CD4-positive, CD25-positive, alpha-beta regulatory T cell (primary cell): ENCODE measurements around the gene GEMIN4. TPM values are rescaled to one million over a fixed set of nuclear protein-coding genes. Genes with fewer than 3 reads are reported as not detected.
"Not testable (repeated sequence)": the region's sequence is repeated elsewhere in the genome, so short reads cannot be mapped to it uniquely, and the experiment has no call there.

Source experiments
- ATAC-seq, 2 donors: fragments of 150-1000 bp; cut with Tn5 transposase; one replicate each; pipeline ENCODE4 v1.10.0; 2021; ENCODE audit warnings: low read depth in 2 of 2, moderate number of reproducible peaks in 2 of 2, moderate library complexity in 1 of 2
- DNase-seq, 3 donors: peaks; one replicate each; pipeline versions ENCODE4 v3.0.0 to v3.0.0-alpha.2; 2012 to 2022; ENCODE audit warnings: mixed read lengths in 1 of 3
- H3K27ac ChIP-seq: one replicate; pipeline ENCODE4 v1.7.0; 2013; ENCODE audit warnings: mild to moderate bottlenecking, low read length; ENCODE audit not compliant: insufficient read depth, poor library complexity, severe bottlenecking
- H3K27me3 ChIP-seq: one replicate; pipeline ENCODE4 v1.7.0; 2013; ENCODE audit warnings: low read length; ENCODE audit not compliant: control insufficient read depth, insufficient read depth
- H3K36me3 ChIP-seq: one replicate; pipeline ENCODE4 v1.7.0; 2013; ENCODE audit warnings: mild to moderate bottlenecking, low read length, moderate library complexity; ENCODE audit not compliant: control insufficient read depth, insufficient read depth
- H3K4me1 ChIP-seq: 2 replicates; pipeline ENCODE4 v1.7.0; 2013; ENCODE audit warnings: mild to moderate bottlenecking, low read length; ENCODE audit not compliant: insufficient read depth, control insufficient read depth, poor library complexity, severe bottlenecking
- H3K4me3 ChIP-seq: one replicate; pipeline ENCODE4 v1.7.0; 2013; ENCODE audit warnings: low read depth, mild to moderate bottlenecking, low read length, moderate library complexity
- H3K9me3 ChIP-seq, 2 experiments: 1 replicate in 1 of 2; 2 replicates in 1 of 2; pipeline ENCODE4 v1.7.0; 2013; ENCODE audit warnings: low read length in 2 of 2, mild to moderate bottlenecking in 1 of 2, moderate library complexity in 1 of 2; ENCODE audit not compliant: control insufficient read depth in 2 of 2
- H3K27ac Mint-ChIP-seq, 3 donors: one replicate each; pipeline ENCODE4 v1.8.0; 2020 to 2022; ENCODE audit warnings: mild to moderate bottlenecking in 3 of 3, mixed read lengths in 3 of 3, moderate library complexity in 2 of 3
- H3K27me3 Mint-ChIP-seq: one replicate; pipeline ENCODE4 v1.8.0; 2022; ENCODE audit warnings: mild to moderate bottlenecking, mixed read lengths
- H3K36me3 Mint-ChIP-seq: one replicate; pipeline ENCODE4 v1.8.0; 2020; ENCODE audit warnings: mixed read lengths
- H3K4me1 Mint-ChIP-seq, 4 donors: one replicate each; pipeline ENCODE4 v1.8.0; 2020 to 2022; ENCODE audit warnings: mixed read lengths in 4 of 4, mild to moderate bottlenecking in 1 of 4
- H3K4me3 Mint-ChIP-seq, 4 donors: one replicate each; pipeline ENCODE4 v1.8.0; 2020 to 2022; ENCODE audit warnings: mild to moderate bottlenecking in 4 of 4, mixed read lengths in 4 of 4, moderate library complexity in 3 of 4
- H3K9me3 Mint-ChIP-seq, 7 donors: one replicate each; pipeline ENCODE4 v1.8.0; 2020 to 2022; ENCODE audit warnings: mixed read lengths in 7 of 7, mild to moderate bottlenecking in 3 of 7, moderate library complexity in 2 of 7
- polyA plus RNA-seq, 4 donors: library from polyadenylated mRNA; unstranded; fragments of 300-500 nt; fragmentation: Illumina TruSeq; gene quantifications; one replicate each; pipeline ENCODE4 v1.2.3, GENCODE V29; 2021
- total RNA-seq: library from RNA; stranded (reverse); gene quantifications from one replicate; pipeline ENCODE4 v1.2.3, GENCODE V29; 2022

Gene GEMIN4
- total and polyA plus RNA-seq, 5 donors from 2014 or later: 9.2 to 34.7 (median 15.9) TPM

- no peak overlapping the region for H3K4me3 ChIP-seq
- peaks cover 2% of the 10 kb centered on the region for H3K4me1 ChIP-seq
- H3K9me3 ChIP-seq: no peaks in the 10 kb centered on the region
- no peak overlapping the region for H3K27ac ChIP-seq
- Mint-ChIP-seq H3K4me3 (no peak overlapping the region), H3K4me1 (peaks cover 0 to 7% (median 1%) of the 10 kb centered on the region in 4 donors), H3K36me3 (peaks cover 41% of the 10 kb centered on the region), H3K9me3 (no peaks in the 10 kb centered on the region), H3K27me3 (no peaks in the 10 kb centered on the region), H3K27ac (no peak overlapping the region)
- ATAC-seq: no peak
- no peaks in the 10 kb centered on the region for H3K27me3 ChIP-seq
- H3K36me3 ChIP-seq: peaks cover 64% of the 10 kb centered on the region
- no peak for DNase-seq
Measured at GRCh38 chr17:789160-789840, 37.2 kb upstream of the GEMIN4 start.

- H3K4me1 ChIP-seq: peaks cover 2% of the 10 kb centered on the region
- ATAC-seq: no peak
- Mint-ChIP-seq H3K9me3 (no peaks in the 10 kb centered on the region), H3K4me1 (peaks cover 5 to 12% (median 6%) of the 10 kb centered on the region in 4 donors), H3K27ac (no peak overlapping the region), H3K27me3 (no peaks in the 10 kb centered on the region), H3K4me3 (no peak overlapping the region), H3K36me3 (peaks cover 38% of the 10 kb centered on the region)
- DNase-seq: no peak
- no peaks in the 10 kb centered on the region for H3K9me3 ChIP-seq
- no peak overlapping the region for H3K4me3 ChIP-seq
- no peaks in the 10 kb centered on the region for H3K27me3 ChIP-seq
- H3K36me3 ChIP-seq: peaks cover 64% of the 10 kb centered on the region
- no peak overlapping the region for H3K27ac ChIP-seq
Measured at GRCh38 chr17:788551-788950, 36.5 kb upstream of the GEMIN4 start.

GRCh38 chr17:787641-788221, 35.7 kb upstream of the GEMIN4 start:
- Mint-ChIP-seq H3K4me3 (no peak overlapping the region), H3K36me3 (peaks cover 37% of the 10 kb centered on the region), H3K27me3 (no peaks in the 10 kb centered on the region), H3K4me1 (peaks cover 5 to 21% (median 7%) of the 10 kb centered on the region in 4 donors), H3K27ac (no peak overlapping the region), H3K9me3 (no peaks in the 10 kb centered on the region)
- peaks cover 63% of the 10 kb centered on the region for H3K36me3 ChIP-seq
- H3K9me3 ChIP-seq: no peaks in the 10 kb centered on the region
- DNase-seq (no peak), ATAC-seq (no peak)
- H3K4me1 ChIP-seq: peaks cover 9% of the 10 kb centered on the region
- H3K27me3 ChIP-seq: no peaks in the 10 kb centered on the region
- H3K27ac ChIP-seq: no peak overlapping the region
- no peak overlapping the region for H3K4me3 ChIP-seq

DNA sequence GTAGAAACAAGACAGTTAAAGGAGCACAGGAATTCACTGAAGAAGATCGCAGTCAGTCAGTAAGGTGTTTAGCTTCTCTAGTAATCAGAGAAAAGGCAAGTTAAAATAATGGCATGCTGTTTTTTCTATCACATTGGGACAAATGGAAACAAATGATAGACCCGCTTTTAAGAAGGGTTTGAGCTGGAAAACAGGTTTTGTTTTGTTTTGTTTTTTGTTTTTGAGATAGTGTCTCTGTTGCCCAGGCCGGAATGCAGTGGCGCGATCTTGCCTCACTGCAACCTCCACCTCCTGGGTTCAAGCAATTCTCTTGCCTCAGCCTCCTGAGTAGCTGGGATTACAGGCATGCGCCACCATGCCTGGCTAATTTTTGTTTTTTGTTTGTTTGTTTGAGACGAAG, 33.8 kb upstream of the GEMIN4 start:
- H3K36me3 ChIP-seq: peaks cover 45% of the 10 kb centered on the region
- H3K4me3 ChIP-seq, ATAC-seq, H3K27me3 Mint-ChIP-seq, H3K27ac ChIP-seq, H3K27ac Mint-ChIP-seq, H3K9me3 Mint-ChIP-seq, DNase-seq, H3K4me3 Mint-ChIP-seq, H3K27me3 ChIP-seq, H3K9me3 ChIP-seq: not testable (repeated sequence)
- peaks cover 22% of the 10 kb centered on the region for H3K4me1 ChIP-seq
- Mint-ChIP-seq H3K4me1 (peaks cover 9 to 36% (median 18%) of the 10 kb centered on the region in 4 donors), H3K36me3 (peaks cover 23% of the 10 kb centered on the region)

- H3K9me3 Mint-ChIP-seq: no peaks in the 10 kb centered on the region
- DNase-seq (no peak), ATAC-seq (no peak)
- Histone ChIP-seq H3K36me3 (peaks cover 32% of the 10 kb centered on the region), H3K27me3 (no peaks in the 10 kb centered on the region), H3K4me3 (peak overlapping the region; percentile 4), H3K27ac (no peak overlapping the region), H3K4me1 (peaks cover 26% of the 10 kb centered on the region), H3K9me3 (no peaks in the 10 kb centered on the region)
- peak overlapping the region in 2 of 3 donors; percentile 27 to 59 for H3K27ac Mint-ChIP-seq
- peaks cover 9 to 43% (median 23%) of the 10 kb centered on the region in 4 donors for H3K4me1 Mint-ChIP-seq
- H3K27me3 Mint-ChIP-seq: peaks cover 9% of the 10 kb centered on the region
- H3K4me3 Mint-ChIP-seq: peak overlapping the region; percentile 63 to 100 (median 99)
- H3K36me3 Mint-ChIP-seq: peaks cover 10% of the 10 kb centered on the region
Measured at GRCh38 chr17:784143-784542, 32.1 kb upstream of the GEMIN4 start.

- Histone ChIP-seq H3K4me3 (peak within 1 kb of the TSS; percentile 98), H3K27me3 (no peaks in the 10 kb centered on the region), H3K27ac (peak within 1 kb of the TSS; percentile 96), H3K9me3 (no peaks in the 10 kb centered on the region), H3K36me3 (peaks cover 29% of the 10 kb centered on the region), H3K4me1 (peaks cover 26% of the 10 kb centered on the region)
- Mint-ChIP-seq H3K27ac (peak within 1 kb of the TSS; percentile 97 to 99 (median 97)), H3K4me1 (peaks cover 9 to 48% (median 25%) of the 10 kb centered on the region in 4 donors), H3K36me3 (peaks cover 3% of the 10 kb centered on the region), H3K4me3 (peak within 1 kb of the TSS; percentile 98 to 100 (median 99)), H3K9me3 (no peaks in the 10 kb centered on the region), H3K27me3 (peaks cover 9% of the 10 kb centered on the region)
- DNase-seq (peak; percentile 93 to 97 (median 94)), ATAC-seq (peak; percentile 94 to 95)
Measured at GRCh38 chr17:781805-782731, 30.0 kb upstream of the GEMIN4 start, which contains the start of the genes GLOD4 and MRM3. TSS of gene GLOD4 (minus strand) at chr17:782280. CDS start at chr17:782255, 25 bp downstream. TSS of gene MRM3 (plus strand) at chr17:782353. CDS start at chr17:782379, 26 bp downstream.

DNA sequence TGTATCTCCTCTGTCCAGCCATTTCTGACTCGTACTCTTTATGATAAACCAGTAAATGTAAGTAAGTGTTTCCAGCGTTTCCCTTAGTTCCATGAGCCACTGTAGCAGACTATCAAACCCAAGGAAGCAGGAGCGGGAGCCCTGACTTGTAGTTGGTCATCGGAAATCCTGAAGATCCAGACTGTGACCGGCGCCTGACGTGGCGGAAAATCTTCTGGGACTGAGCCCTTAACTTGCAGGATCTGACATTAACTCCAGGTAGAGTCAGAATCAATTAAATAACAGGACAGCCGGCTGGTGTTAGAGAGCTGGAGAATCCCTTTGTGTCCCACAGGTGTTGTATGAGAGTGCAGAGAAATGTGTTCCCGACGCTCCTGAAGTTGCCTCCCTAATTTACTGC, 26.0 kb upstream of the GEMIN4 start:
- Mint-ChIP-seq H3K4me3 (peak overlapping the region in 1 of 4 donors; percentile 67), H3K27me3 (peaks cover 9% of the 10 kb centered on the region), H3K36me3 (peaks cover 26% of the 10 kb centered on the region), H3K9me3 (no peaks in the 10 kb centered on the region), H3K4me1 (peaks cover 4 to 37% (median 27%) of the 10 kb centered on the region in 4 donors), H3K27ac (no peak overlapping the region)
- H3K4me3 ChIP-seq: no peak overlapping the region
- no peak overlapping the region for H3K27ac ChIP-seq
- ATAC-seq (no peak), DNase-seq (no peak)
- peaks cover 21% of the 10 kb centered on the region for H3K4me1 ChIP-seq
- no peaks in the 10 kb centered on the region for H3K9me3 ChIP-seq
- H3K36me3 ChIP-seq: peaks cover 51% of the 10 kb centered on the region
- H3K27me3 ChIP-seq: no peaks in the 10 kb centered on the region
